PC-3 (cell line): ENCODE results near the gene CRACR2B. TPM values are rescaled to one million over a fixed set of nuclear protein-coding genes. Genes with fewer than 3 reads are reported as not detected.

Source experiments
- ATAC-seq: fragments of 200-7000 bp; cut with Tn5 transposase; 2 replicates; pipeline ENCODE4 v1.9.1; 2020; ENCODE audit warnings: mild to moderate bottlenecking, moderate library complexity
- BruUV-seq: library from RNA; stranded (reverse); fragments of 400-500 nt; replicated peaks from 2 replicates; lab custom pipeline; 2021; lab: Mats Ljungman, UMichigan
- CTCF ChIA-PET: fragments of 300-600 bp; sonication (Branson Sonifier 250); formaldehyde crosslinking; loops from one replicate; lab custom pipeline; 2022; ENCODE audit warnings: antibody characterized with exemption; lab: Charles Lee
- POLR2A ChIA-PET: fragments of 300-600 bp; sonication (Branson Sonifier 250); formaldehyde crosslinking; loops from one replicate; lab custom pipeline; 2022; ENCODE audit warnings: antibody characterized with exemption; ENCODE audit not compliant: unreplicated experiment; lab: Charles Lee
- DNase-seq: peaks from one replicate; pipeline ENCODE4 v3.0.0-alpha.2; 2015
- H2AFZ ChIP-seq: fragments of 300-600 bp; sonication (generic); 2 replicates; pipeline ENCODE4 v1.6.0; 2016; ENCODE audit warnings: antibody characterized with exemption, low read length
- H3F3A ChIP-seq: fragments of 300-600 bp; sonication (generic); one replicate; pipeline ENCODE4 v1.6.0; 2017; ENCODE audit warnings: antibody characterized with exemption, low read length, control low read depth, mild to moderate bottlenecking; ENCODE audit not compliant: unreplicated experiment
- H3K27ac ChIP-seq: fragments of 300-600 bp; sonication (generic); 2 replicates; pipeline ENCODE4 v1.5.1; 2016; ENCODE audit warnings: mild to moderate bottlenecking, low read length
- H3K27me3 ChIP-seq: fragments of 300-600 bp; sonication (generic); 2 replicates; pipeline ENCODE4 v1.6.1; 2016; ENCODE audit warnings: low read length, mixed read lengths
- H3K36me3 ChIP-seq: fragments of 300-600 bp; sonication (generic); 2 replicates; pipeline ENCODE4 v1.6.1; 2016; ENCODE audit warnings: low read depth, mixed run types, low read length, mixed read lengths
- H3K4me1 ChIP-seq: fragments of 300-600 bp; sonication (generic); 2 replicates; pipeline ENCODE4 v1.5.1; 2016; ENCODE audit warnings: low read length; ENCODE audit not compliant: insufficient read depth
- H3K4me2 ChIP-seq: fragments of 300-600 bp; sonication (generic); 2 replicates; pipeline ENCODE4 v1.6.0; 2016; ENCODE audit warnings: low read length
- H3K4me3 ChIP-seq: fragments of 300-600 bp; sonication (generic); 2 replicates; pipeline ENCODE4 v1.5.1; 2016; ENCODE audit warnings: mild to moderate bottlenecking, low read length, mixed read lengths
- H3K79me2 ChIP-seq: fragments of 300-600 bp; sonication (generic); 2 replicates; pipeline ENCODE4 v1.6.1; 2017; ENCODE audit warnings: low read length, mixed read lengths
- H3K9ac ChIP-seq: fragments of 300-600 bp; sonication (generic); 2 replicates; pipeline ENCODE4 v1.6.0; 2016; ENCODE audit warnings: mild to moderate bottlenecking, low read length
- H3K9me2 ChIP-seq: fragments of 300-600 bp; sonication (generic); replicated peaks from 2 replicates; pipeline ENCODE4 v1.6.1; 2016; ENCODE audit warnings: mixed run types, low read length, mixed read lengths
- H3K9me3 ChIP-seq: fragments of 300-600 bp; sonication (generic); 2 replicates; pipeline ENCODE4 v1.6.1; 2016; ENCODE audit warnings: low read length, mixed read lengths
- H4K20me1 ChIP-seq: fragments of 300-600 bp; sonication (generic); 2 replicates; pipeline ENCODE4 v1.6.1; 2016; ENCODE audit warnings: low read length, mixed read lengths
- CTCF ChIP-seq: fragments of 300-600 bp; sonication (generic); conservative IDR thresholded peaks from 2 replicates; pipeline ENCODE4 v1.5.1; 2017; ENCODE audit warnings: antibody characterized with exemption, low read depth, mild to moderate bottlenecking, low read length
- EZH2 ChIP-seq: fragments of 300-600 bp; sonication (generic); IDR thresholded peaks from one replicate; pipeline ENCODE4 v1.6.1; 2017; ENCODE audit warnings: antibody characterized with exemption, mild to moderate bottlenecking, low read length; ENCODE audit not compliant: unreplicated experiment
- EZH2phosphoT487 ChIP-seq: fragments of 300-600 bp; sonication (generic); IDR thresholded peaks from 2 replicates; pipeline ENCODE4 v1.6.1; 2018; ENCODE audit warnings: mild to moderate bottlenecking, antibody characterized with exemption, low read length, borderline replicate concordance
- intact Hi-C: fragments of 100-400 bp; cut with micrococcal nuclease; formaldehyde crosslinking; loops from 2 replicates; pipeline ENCODE4 v1.9.0; 2023
- total RNA-seq: library from RNA; depleted of rRNA; stranded (reverse); fragments of >200 nt; gene quantifications from 2 replicates; pipeline ENCODE4 v1.2.3, GENCODE V29; 2014

CRACR2B gene
- total RNA-seq, 1 experiment from 2014 or later, result 10.6 TPM

- Histone ChIP-seq H3K9me2 (no peaks in the 10 kb centered on the region), H3K4me2 (no peak overlapping the region), H3K4me1 (peaks cover 20% of the 10 kb centered on the region), H3K36me3 (peaks cover 33% of the 10 kb centered on the region), H3K27me3 (no peaks in the 10 kb centered on the region), H3F3A (peaks cover 5% of the 10 kb centered on the region), H3K9ac (no peak overlapping the region), H2AFZ (no peak overlapping the region), H3K79me2 (peaks cover 43% of the 10 kb centered on the region), H4K20me1 (peaks cover 34% of the 10 kb centered on the region), H3K9me3 (no peaks in the 10 kb centered on the region), H3K27ac (no peak overlapping the region), H3K4me3 (no peak overlapping the region)
- DNase-seq (no peak), ATAC-seq (no peak)
- no TSS peak for BruUV-seq
- TF ChIP-seq EZH2, result no peak
- TF ChIP-seq EZH2phosphoT487, result no peak
- no peak for TF ChIP-seq CTCF
- intact Hi-C loops, result no loop called here
- POLR2A ChIA-PET, result no interaction called here
- CTCF ChIA-PET, result no interaction called here
These were observed 14.7 kb upstream of the CRACR2B start for GRCh38 chr11:813072-813455.

GRCh38 chr11:813456-814096 is 14.1 kb upstream of the CRACR2B start:
- H3K27ac ChIP-seq, result no peak overlapping the region
- H4K20me1 ChIP-seq, result peaks cover 34% of the 10 kb centered on the region
- H3K9ac ChIP-seq, result no peak overlapping the region
- H3K4me3 ChIP-seq, result no peak overlapping the region
- H3K79me2 ChIP-seq, result peaks cover 38% of the 10 kb centered on the region
- no peaks in the 10 kb centered on the region for H3K9me2 ChIP-seq
- peaks cover 33% of the 10 kb centered on the region for H3K36me3 ChIP-seq
- H3K9me3 ChIP-seq, result no peaks in the 10 kb centered on the region
- no TSS peak for BruUV-seq
- TF ChIP-seq CTCF (no peak), EZH2 (no peak), EZH2phosphoT487 (no peak)
- H3K4me1 ChIP-seq, result peaks cover 18% of the 10 kb centered on the region
- ChIA-PET CTCF (no interaction called here), POLR2A (no interaction called here)
- peaks cover 5% of the 10 kb centered on the region for H3F3A ChIP-seq
- no peak overlapping the region for H2AFZ ChIP-seq
- intact Hi-C loops, result no loop called here
- no peak for ATAC-seq
- no peak overlapping the region for H3K4me2 ChIP-seq
- no peak for DNase-seq
- no peaks in the 10 kb centered on the region for H3K27me3 ChIP-seq

- Histone ChIP-seq H3K4me2 (no peak overlapping the region), H3K4me1 (peaks cover 27% of the 10 kb centered on the region), H4K20me1 (peaks cover 33% of the 10 kb centered on the region), H3K9me3 (no peaks in the 10 kb centered on the region), H3K79me2 (peaks cover 30% of the 10 kb centered on the region), H3K36me3 (peaks cover 29% of the 10 kb centered on the region), H3K9ac (no peak overlapping the region), H3K27me3 (no peaks in the 10 kb centered on the region), H3K4me3 (no peak overlapping the region), H3K27ac (no peak overlapping the region), H3K9me2 (no peaks in the 10 kb centered on the region), H3F3A (peaks cover 5% of the 10 kb centered on the region), H2AFZ (no peak overlapping the region)
- intact Hi-C loops, result no loop called here
- ChIA-PET CTCF (no interaction called here), POLR2A (no interaction called here)
- ATAC-seq (no peak), DNase-seq (no peak)
- TF ChIP-seq EZH2, result no peak
- TF ChIP-seq CTCF, result no peak
- TF ChIP-seq EZH2phosphoT487, result no peak
- no TSS peak for BruUV-seq
These were observed 11.9 kb upstream of the CRACR2B start for GRCh38 chr11:815675-816432.
